GM19328 (cell line): ENCODE measurements around the gene BNIP5.

Experiments used
- ATAC-seq: cut with Tn5 transposase; IDR thresholded peaks from one replicate; pipeline ENCODE4 v1.9.1; 2021; ENCODE audit warnings: mild to moderate bottlenecking, moderate library complexity; ENCODE audit not compliant: unreplicated experiment

BNIP5 gene

GRCh38 chr6:36326356-36326995, 10.2 kb downstream of the BNIP5 start:
- ATAC-seq = no peak

GRCh38 chr6:36324715-36325114, 12.0 kb downstream of the BNIP5 start:
- ATAC-seq = no peak

GRCh38 chr6:36324191-36324590, 12.5 kb downstream of the BNIP5 start:
- no peak for ATAC-seq

GRCh38 chr6:36323062-36323461, 13.6 kb downstream of the BNIP5 start:
- ATAC-seq = no peak

- no peak for ATAC-seq
Measured at GRCh38 chr6:36322591-36322990, 14.1 kb downstream of the BNIP5 start.

- ATAC-seq = no peak
Measured at GRCh38 chr6:36320475-36320874, 16.2 kb downstream of the BNIP5 start.

GRCh38 chr6:36319821-36320220, 16.9 kb downstream of the BNIP5 start:
- no peak for ATAC-seq

- no peak for ATAC-seq
Measured at GRCh38 chr6:36319436-36319762, 17.3 kb downstream of the BNIP5 start.

GRCh38 chr6:36318690-36319435, 17.8 kb downstream of the BNIP5 start:
- ATAC-seq = no peak

- no peak for ATAC-seq
Measured at GRCh38 chr6:36317623-36318022, 19.1 kb downstream of the BNIP5 start.

GRCh38 chr6:36315921-36316320, 20.8 kb downstream of the BNIP5 start:
- no peak for ATAC-seq

- no peak for ATAC-seq
Measured at GRCh38 chr6:36314221-36315014, 22.3 kb downstream of the BNIP5 start.

- ATAC-seq = no peak
Measured at GRCh38 chr6:36313649-36313936, 23.1 kb downstream of the BNIP5 start.

- no peak for ATAC-seq
Measured at GRCh38 chr6:36312854-36313648, 23.6 kb downstream of the BNIP5 start.

GRCh38 chr6:36309900-36310299, 26.8 kb downstream of the BNIP5 start:
- ATAC-seq = no peak

- ATAC-seq = no peak
Measured at GRCh38 chr6:36309203-36309602, 27.5 kb downstream of the BNIP5 start.

- no peak for ATAC-seq
Measured at GRCh38 chr6:36308514-36308913, 28.2 kb downstream of the BNIP5 start.

GRCh38 chr6:36306375-36306774, 30.3 kb downstream of the BNIP5 start:
- ATAC-seq = no peak

- ATAC-seq = no peak
Measured at GRCh38 chr6:36305885-36306284, 30.8 kb downstream of the BNIP5 start.

GRCh38 chr6:36302227-36302976, 34.3 kb downstream of the BNIP5 start:
- peak; percentile 64 for ATAC-seq

- ATAC-seq = no peak
Measured at GRCh38 chr6:36301781-36302180, 34.9 kb downstream of the BNIP5 start.
